ENCODE data around the gene CHRNA7.

DNA sequence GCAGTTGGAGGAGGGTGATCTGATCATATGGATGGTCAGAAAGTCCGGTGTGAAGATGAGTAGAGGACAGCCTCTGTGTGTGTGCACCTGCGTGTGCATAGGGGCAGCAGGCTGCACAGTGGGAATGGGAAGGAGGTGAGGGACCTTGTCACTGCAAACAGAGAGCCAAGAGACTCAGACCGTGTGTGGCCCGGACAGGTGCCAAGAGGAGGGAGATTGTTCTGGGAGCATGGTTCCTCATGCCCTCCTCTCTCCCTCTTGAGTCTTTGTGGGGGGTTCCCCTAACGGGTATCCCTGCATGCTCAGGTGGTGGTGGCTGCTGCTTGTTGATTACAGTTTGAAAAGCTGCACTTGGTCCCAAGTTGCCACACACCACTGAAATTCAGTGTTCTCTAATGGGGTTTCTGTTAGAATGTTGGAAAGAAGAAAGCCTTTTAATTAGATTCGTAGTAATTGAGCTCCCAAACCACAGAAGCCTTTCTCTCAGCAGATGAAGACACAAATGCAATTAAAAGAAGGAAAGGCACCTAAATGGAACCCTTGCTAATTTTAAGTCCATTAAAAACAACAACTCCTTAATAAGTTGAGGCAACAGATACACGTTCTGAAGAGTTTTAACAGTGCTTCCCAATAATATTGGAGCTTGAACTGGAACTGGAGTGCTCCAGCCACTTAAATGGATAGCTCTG, 68.9 kb downstream of the CHRNA7 start:
- TF ChIP-seq, protein P1, sequence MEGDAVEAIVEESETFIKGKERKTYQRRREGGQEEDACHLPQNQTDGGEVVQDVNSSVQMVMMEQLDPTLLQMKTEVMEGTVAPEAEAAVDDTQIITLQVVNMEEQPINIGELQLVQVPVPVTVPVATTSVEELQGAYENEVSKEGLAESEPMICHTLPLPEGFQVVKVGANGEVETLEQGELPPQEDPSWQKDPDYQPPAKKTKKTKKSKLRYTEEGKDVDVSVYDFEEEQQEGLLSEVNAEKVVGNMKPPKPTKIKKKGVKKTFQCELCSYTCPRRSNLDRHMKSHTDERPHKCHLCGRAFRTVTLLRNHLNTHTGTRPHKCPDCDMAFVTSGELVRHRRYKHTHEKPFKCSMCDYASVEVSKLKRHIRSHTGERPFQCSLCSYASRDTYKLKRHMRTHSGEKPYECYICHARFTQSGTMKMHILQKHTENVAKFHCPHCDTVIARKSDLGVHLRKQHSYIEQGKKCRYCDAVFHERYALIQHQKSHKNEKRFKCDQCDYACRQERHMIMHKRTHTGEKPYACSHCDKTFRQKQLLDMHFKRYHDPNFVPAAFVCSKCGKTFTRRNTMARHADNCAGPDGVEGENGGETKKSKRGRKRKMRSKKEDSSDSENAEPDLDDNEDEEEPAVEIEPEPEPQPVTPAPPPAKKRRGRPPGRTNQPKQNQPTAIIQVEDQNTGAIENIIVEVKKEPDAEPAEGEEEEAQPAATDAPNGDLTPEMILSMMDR (IDR thresholded peaks at IDR 0.05): no peak
- TF ChIP-seq POLR2A (IDR thresholded peaks at IDR 0.05) (no peak), POLR2AphosphoS5 (IDR thresholded peaks at IDR 0.05) (no peak)
